Calu3 (cell line): ENCODE measurements around the gene POP4. TPM values are rescaled to one million over a fixed set of nuclear protein-coding genes. Genes with fewer than 3 reads are reported as not detected.

Experiments used
- BruUV-seq: library from RNA; stranded (reverse); fragments of 400-500 nt; replicated peaks from 2 replicates; lab custom pipeline; 2021; lab: Mats Ljungman, UMichigan
- CTCF ChIA-PET: fragments of 300-600 bp; sonication (Branson Sonifier 250); formaldehyde crosslinking; loops from one replicate; lab custom pipeline; 2022; ENCODE audit warnings: antibody characterized with exemption; lab: Charles Lee
- DNase-seq: peaks from one replicate; pipeline ENCODE4 v3.0.0; 2022
- H3K27ac Mint-ChIP-seq: one replicate; pipeline ENCODE4 v1.8.0; 2022; ENCODE audit warnings: mixed read lengths; ENCODE audit not compliant: unreplicated experiment
- H3K27me3 Mint-ChIP-seq: one replicate; pipeline ENCODE4 v1.8.0; 2022; ENCODE audit warnings: mixed read lengths; ENCODE audit not compliant: unreplicated experiment
- H3K36me3 Mint-ChIP-seq: one replicate; pipeline ENCODE4 v1.8.0; 2022; ENCODE audit warnings: mild to moderate bottlenecking, moderate library complexity, mixed read lengths; ENCODE audit not compliant: insufficient read depth, unreplicated experiment
- H3K4me1 Mint-ChIP-seq: one replicate; pipeline ENCODE4 v1.8.0; 2022; ENCODE audit warnings: mild to moderate bottlenecking, low read depth, mixed read lengths; ENCODE audit not compliant: unreplicated experiment
- H3K4me3 Mint-ChIP-seq: one replicate; pipeline ENCODE4 v1.8.0; 2022; ENCODE audit warnings: mild to moderate bottlenecking, low read depth, moderate library complexity, mixed read lengths; ENCODE audit not compliant: unreplicated experiment
- H3K9me3 Mint-ChIP-seq: one replicate; pipeline ENCODE4 v1.8.0; 2022; ENCODE audit warnings: low read depth, mixed read lengths; ENCODE audit not compliant: unreplicated experiment
- intact Hi-C: fragments of 100-400 bp; cut with micrococcal nuclease; formaldehyde crosslinking; loops from one replicate; pipeline ENCODE4 v1.10.0; 2022; ENCODE audit not compliant: unreplicated experiment
- total RNA-seq: library from RNA; stranded (reverse); gene quantifications from 2 replicates; pipeline ENCODE4 v1.2.3, GENCODE V29; 2022
- TF ChIP-seq, protein P1 (sequence below): fragments of 200-600 bp; IDR thresholded peaks from one replicate; pipeline ENCODE4 v1.8.0; 2022; ENCODE audit warnings: antibody characterized with exemption; ENCODE audit not compliant: unreplicated experiment

Gene POP4
- total RNA-seq, 1 experiment from 2014 or later: 72.9 TPM

DNA sequence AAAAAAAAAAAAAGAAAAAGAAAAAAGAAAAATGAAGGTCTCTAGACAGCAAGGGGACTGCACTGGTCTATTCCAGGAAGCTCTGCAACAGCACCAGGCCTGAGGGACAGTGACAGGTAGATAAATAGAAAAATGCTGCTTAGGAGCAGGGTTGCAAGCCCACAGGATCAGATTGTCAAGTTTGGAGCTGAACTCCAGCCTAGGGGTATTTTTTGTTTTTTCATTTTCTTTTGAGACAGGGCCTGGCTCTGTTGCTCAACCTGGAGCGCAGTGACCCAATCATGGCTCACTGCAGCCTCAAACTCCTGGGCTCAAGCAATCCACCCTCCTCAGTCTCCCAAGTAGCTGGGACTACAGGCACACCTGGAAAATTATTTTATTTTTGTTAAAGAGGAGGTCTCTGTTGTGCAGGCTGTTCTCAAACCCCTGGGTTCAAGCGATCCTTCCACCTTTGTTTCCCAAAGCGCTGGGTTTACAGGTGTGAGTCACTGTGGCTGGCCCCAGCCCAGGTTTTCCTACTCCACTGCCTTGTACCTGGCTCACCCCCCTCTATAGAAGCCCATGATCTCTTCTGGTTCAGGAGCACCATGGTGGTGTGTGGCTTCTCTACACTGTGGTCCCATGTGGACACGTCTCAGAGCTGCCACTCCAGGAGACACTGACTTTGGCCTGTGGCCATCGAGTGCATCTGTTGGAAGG, 23.9 kb downstream of the POP4 start:
- H3K27me3 Mint-ChIP-seq: no peaks in the 10 kb centered on the region
- BruUV-seq: no TSS peak
- intact Hi-C loops: no loop called here
- H3K4me1 Mint-ChIP-seq: no peaks in the 10 kb centered on the region
- no peaks in the 10 kb centered on the region for H3K9me3 Mint-ChIP-seq
- H3K27ac Mint-ChIP-seq: no peak overlapping the region
- TF ChIP-seq, protein P1, sequence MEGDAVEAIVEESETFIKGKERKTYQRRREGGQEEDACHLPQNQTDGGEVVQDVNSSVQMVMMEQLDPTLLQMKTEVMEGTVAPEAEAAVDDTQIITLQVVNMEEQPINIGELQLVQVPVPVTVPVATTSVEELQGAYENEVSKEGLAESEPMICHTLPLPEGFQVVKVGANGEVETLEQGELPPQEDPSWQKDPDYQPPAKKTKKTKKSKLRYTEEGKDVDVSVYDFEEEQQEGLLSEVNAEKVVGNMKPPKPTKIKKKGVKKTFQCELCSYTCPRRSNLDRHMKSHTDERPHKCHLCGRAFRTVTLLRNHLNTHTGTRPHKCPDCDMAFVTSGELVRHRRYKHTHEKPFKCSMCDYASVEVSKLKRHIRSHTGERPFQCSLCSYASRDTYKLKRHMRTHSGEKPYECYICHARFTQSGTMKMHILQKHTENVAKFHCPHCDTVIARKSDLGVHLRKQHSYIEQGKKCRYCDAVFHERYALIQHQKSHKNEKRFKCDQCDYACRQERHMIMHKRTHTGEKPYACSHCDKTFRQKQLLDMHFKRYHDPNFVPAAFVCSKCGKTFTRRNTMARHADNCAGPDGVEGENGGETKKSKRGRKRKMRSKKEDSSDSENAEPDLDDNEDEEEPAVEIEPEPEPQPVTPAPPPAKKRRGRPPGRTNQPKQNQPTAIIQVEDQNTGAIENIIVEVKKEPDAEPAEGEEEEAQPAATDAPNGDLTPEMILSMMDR: no peak
- no peak overlapping the region for H3K4me3 Mint-ChIP-seq
- CTCF ChIA-PET: no interaction called here
- DNase-seq: no peak
- no peaks in the 10 kb centered on the region for H3K36me3 Mint-ChIP-seq

DNA sequence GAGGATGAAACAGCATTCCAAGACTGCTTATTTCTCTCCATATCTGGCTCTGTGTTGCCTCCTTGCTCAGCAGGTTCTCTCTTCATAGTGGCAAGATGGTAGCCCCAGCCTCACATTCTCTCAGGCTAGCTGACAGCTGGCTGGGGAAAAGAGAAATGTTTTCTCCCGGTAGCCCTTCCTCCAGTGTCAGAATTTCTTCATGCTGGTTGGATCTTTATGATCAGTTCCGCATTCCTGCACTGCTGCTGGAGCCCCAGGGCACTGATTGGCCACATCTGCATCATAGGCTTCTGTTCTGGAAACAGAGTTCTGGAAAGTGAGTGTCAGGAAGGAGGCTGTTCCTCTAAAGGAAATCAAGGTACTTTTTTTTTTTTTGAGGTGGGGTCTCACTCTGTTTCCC, 24.6 kb downstream of the POP4 start:
- Mint-ChIP-seq H3K4me1 (no peaks in the 10 kb centered on the region), H3K4me3 (no peak overlapping the region), H3K36me3 (no peaks in the 10 kb centered on the region), H3K27ac (no peak overlapping the region), H3K27me3 (peaks cover 4% of the 10 kb centered on the region), H3K9me3 (no peaks in the 10 kb centered on the region)
- BruUV-seq: no TSS peak
- DNase-seq: no peak
- intact Hi-C loops: no loop called here
- CTCF ChIA-PET: no interaction called here
- TF ChIP-seq, protein P1: no peak

DNA sequence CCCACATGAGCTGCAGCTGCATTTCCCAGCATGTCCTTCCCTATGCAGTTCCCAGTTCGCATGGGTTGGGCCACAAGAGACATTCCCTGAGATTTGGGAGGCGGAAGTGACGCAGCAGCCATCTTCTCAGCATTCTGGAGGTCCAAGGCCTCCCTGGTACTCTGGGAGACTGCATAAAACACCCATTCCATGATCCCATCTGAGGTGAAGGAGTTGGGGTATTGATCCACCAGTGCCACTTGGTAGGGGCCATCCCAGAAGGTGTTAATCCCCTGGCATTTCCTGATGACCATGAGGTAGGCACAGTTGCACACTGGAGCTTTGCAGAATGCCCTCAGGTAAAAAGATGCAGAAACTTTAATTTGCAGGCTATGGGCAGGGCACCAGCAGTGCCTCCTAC, 25.4 kb downstream of the POP4 start:
- peaks cover 12% of the 10 kb centered on the region for H3K27me3 Mint-ChIP-seq
- TF ChIP-seq, protein P1: no peak
- no peaks in the 10 kb centered on the region for H3K9me3 Mint-ChIP-seq
- no peaks in the 10 kb centered on the region for H3K4me1 Mint-ChIP-seq
- intact Hi-C loops: no loop called here
- H3K27ac Mint-ChIP-seq: no peak overlapping the region
- H3K4me3 Mint-ChIP-seq: no peak overlapping the region
- no TSS peak for BruUV-seq
- no peaks in the 10 kb centered on the region for H3K36me3 Mint-ChIP-seq
- CTCF ChIA-PET: no interaction called here
- DNase-seq: no peak

- H3K36me3 Mint-ChIP-seq: no peaks in the 10 kb centered on the region
- no peak overlapping the region for H3K4me3 Mint-ChIP-seq
- CTCF ChIA-PET: no interaction called here
- BruUV-seq: no TSS peak
- H3K4me1 Mint-ChIP-seq: no peaks in the 10 kb centered on the region
- H3K9me3 Mint-ChIP-seq: no peaks in the 10 kb centered on the region
- DNase-seq: no peak
- intact Hi-C loops: no loop called here
- peaks cover 38% of the 10 kb centered on the region for H3K27me3 Mint-ChIP-seq
- no peak overlapping the region for H3K27ac Mint-ChIP-seq
- TF ChIP-seq, protein P1: no peak
Measured at GRCh38 chr19:29634002-29634401, 27.9 kb downstream of the POP4 start.
